Raji (cell line): ENCODE data around the gene ADGRA1.

ENCODE experiments used
- POLR2A ChIP-seq: IDR thresholded peaks from 2 replicates; pipeline ENCODE4 v1.6.1; 2011; ENCODE audit warnings: low read depth, low read length, control low read depth; ENCODE audit not compliant: insufficient read depth

ADGRA1 gene

DNA sequence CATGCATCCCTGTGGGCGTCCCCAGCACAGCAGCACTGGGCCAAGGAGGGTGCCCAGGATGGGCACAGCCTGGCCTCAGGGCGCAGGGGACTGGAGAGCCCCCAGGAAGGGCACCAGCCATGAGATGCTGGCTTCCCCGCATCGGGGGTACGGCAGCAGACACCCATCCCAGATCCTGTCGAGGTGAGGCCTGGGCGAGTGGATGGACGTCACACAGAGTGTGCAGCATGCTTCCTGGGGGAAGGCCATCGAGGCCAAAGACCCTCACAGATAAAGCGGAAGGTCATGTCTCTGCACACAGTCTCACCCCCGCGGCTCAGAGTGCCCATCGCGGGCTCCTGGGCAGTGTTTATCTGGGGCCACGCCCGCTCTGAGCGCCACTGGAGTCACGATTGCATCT, 18.8 kb downstream of the ADGRA1 start:
- no peak for TF ChIP-seq POLR2A

DNA sequence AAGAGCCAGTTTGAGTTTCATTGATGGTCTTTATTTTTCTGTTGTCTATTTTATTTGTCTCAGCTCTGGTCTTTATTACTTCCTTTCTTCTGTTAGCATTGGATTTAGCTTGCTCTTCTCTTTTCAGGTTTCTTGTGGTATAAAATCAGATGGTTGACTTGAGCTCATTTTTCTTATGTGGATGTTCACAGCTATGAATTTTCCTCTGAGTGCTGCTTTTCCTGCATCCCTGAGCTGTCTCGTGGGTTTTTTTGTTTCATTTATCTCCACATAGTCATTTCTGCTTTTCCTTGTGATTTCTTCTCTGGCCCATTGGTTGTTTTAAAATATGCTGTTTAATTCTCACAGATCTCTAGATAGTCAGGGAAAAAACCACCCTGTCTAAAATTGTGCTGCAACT, 19.7 kb downstream of the ADGRA1 start:
- no peak for TF ChIP-seq POLR2A

DNA sequence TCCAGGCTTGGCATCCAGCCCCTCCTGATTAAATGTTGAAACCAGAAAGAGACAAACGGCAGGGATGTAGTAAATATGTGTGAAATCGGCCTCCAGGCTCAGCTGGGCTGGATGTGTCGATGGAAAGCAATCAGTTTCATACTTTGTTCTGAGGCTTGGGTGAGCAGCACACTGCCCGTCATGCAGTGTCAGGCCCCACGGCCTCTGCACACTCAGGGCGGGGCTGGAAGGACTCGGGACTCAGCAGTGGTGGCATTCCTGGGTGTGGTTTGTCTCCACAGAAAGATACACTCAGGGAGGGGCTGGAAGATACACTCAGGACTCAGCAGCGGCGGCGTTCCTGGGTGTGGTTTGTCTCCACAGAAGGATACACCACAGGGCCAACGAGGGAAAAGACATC, 22.0 kb downstream of the ADGRA1 start:
- TF ChIP-seq POLR2A, result no peak

- TF ChIP-seq POLR2A, result no peak
Measured at GRCh38 chr10:133110133-133110532, 22.4 kb downstream of the ADGRA1 start.

- no peak for TF ChIP-seq POLR2A
Measured at GRCh38 chr10:133110609-133111275, 23.0 kb downstream of the ADGRA1 start.

DNA sequence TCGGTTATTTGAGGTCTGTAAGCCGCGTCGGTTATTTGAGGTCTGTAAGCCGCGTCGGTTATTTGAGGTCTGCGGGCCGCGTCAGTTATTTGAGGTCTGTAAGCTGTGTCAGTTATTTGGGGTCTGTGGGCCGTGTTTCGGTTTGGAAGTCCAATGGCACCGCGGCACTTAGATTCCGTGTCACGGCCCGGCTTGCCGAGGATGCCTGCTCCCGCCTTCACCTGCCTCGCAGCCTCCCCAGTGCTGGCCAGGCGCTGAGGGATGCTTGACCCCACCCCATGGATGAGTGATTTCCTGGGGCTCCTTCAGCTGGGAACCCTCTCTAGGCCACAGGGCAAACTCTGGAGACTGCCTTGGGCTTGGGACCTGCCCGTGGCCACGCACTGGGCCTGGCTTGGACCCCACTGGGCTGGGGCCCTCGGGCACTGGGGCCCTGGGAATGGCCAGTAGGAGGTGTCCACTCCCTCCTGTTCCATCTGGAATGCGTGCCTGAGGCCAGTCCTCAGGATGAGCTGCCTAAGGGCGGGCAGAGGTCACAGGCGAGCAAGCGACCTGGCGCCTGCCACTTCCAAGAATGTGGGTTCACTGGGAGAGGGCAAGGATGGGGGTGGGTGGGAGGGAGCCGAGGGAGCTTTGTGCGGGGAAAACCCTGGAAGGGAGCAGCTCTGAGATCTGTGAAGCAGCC, 25.6 kb downstream of the ADGRA1 start:
- TF ChIP-seq POLR2A, result no peak

DNA sequence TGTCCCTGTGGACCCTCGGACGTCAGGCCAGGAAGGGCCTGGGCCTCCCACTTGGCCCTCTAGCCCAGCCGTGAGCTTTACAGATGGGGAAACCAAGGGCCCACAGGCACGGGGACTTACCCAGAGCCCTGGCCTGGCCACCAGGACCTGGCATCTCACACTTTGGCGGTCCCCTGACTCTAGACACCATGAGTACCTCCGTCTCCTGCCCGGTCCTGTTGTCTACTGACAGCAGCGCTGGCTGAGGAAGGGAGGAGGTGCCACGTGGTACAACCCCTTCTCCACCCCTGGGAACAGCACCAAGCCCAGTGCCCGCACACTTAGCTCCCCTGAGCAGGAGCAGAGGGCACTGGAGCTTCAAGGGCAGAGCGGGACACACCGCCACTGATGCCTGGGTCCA, 26.1 kb downstream of the ADGRA1 start:
- no peak for TF ChIP-seq POLR2A

DNA sequence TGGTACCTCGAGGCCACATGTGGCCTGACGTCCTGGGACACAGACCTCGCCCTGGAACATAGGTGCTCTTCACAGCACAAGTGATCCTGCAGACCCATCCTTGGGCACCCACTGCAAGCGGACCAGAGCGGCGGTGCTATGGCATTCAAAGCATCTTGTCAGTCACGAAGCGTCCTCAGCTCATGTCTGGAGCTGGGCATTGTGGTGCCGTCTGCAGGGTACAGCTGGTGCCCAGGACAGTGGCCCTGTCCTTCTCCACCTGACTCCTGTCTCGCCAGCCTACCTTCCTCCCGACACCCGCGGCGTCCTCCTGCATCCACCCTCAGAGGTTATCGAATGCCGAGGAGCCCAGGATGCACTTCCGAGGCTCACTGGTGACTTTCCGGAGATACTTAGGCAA, 26.5 kb downstream of the ADGRA1 start:
- no peak for TF ChIP-seq POLR2A

DNA sequence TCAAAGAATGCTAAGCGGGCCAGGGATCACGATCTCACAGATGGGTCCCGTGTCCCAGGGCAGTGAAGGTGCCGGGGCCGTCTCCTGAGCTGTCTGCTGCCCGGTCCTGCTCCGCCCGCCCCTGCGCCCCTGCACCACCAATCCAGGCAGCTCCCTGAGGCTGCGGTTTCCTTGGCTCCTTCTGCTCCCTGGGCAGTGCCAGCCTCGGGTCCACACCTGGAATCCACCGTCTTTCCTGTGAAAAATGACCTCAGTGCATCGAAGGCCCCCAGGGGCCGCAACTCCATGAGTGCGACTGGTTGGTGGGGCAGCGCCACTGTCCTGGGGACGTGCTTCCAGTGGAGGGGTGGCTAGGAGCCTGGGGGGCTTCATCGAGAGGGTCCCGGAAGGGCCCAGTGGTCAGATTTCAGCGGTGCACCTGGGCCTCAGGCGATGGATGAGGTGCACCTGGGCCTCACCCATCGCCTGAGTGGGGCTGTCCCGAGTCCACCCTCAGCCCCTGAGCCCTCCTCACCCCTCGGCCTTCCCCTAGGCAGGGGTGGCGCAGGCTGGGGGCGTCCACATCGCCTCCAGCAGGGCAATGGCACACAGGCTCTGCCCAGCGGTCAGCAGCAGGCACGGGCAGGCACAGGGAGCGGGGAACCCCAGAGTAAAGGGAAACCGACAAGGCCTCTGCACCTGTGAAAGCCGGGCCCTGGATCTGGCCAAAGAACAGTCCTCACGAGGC, 27.2 kb downstream of the ADGRA1 start:
- TF ChIP-seq POLR2A, result no peak

GRCh38 chr10:133115453-133115842, 27.7 kb downstream of the ADGRA1 start:
- no peak for TF ChIP-seq POLR2A

GRCh38 chr10:133115976-133116375, 28.3 kb downstream of the ADGRA1 start:
- no peak for TF ChIP-seq POLR2A

DNA sequence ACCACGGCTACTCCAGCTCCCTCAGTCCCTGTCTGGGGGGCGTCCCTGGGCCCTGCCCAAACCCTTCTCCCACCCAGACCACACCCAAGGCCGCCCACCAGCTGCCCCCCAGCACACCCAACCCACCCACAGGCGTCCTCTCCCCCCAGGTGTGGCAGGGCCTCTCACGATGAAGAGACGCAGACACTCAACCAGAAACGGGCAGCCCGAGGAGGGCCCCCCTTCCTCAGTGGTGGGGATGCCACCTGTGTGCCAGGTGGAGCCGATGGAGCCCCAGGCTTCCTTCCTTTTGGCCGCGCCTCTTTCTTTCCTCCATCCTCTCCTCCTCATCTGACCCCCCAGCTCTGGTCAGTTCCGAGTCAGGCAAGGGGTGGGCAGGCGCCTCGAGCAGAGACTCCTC, 28.7 kb downstream of the ADGRA1 start:
- no peak for TF ChIP-seq POLR2A

DNA sequence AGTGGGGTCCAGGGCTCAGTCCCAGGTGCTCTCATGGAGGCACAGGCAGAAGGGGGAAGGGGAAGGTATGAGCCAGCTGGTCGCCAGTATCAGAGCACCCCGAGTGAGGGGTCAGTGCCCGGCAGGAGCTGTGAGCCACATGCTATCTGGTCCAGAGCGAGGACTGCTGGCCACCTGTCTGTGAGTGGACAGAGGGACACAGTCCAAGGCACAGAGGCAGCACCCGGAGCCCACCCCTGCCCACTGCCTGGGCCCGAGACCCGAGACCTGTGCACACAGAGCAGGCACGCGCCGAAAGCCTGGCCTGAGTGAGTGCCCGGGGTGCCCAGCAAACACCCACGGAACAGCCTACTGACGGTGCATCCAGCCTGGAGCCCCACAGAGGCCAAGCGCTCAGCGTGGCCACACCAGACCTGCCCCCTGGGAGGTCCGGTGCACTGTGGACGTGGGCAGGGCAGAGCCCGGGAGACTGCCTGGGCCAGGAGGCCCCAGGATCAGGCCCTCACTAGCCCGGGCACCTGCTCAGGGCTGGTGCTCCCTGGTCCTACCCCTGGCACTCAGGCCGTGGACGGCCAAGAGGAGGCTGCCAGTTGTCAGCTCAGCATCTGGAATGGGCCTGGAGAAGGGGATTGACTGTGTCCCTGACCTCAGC, 29.4 kb downstream of the ADGRA1 start:
- TF ChIP-seq POLR2A, result no peak

GRCh38 chr10:133117688-133118071, 30.0 kb downstream of the ADGRA1 start:
- TF ChIP-seq POLR2A, result no peak

DNA sequence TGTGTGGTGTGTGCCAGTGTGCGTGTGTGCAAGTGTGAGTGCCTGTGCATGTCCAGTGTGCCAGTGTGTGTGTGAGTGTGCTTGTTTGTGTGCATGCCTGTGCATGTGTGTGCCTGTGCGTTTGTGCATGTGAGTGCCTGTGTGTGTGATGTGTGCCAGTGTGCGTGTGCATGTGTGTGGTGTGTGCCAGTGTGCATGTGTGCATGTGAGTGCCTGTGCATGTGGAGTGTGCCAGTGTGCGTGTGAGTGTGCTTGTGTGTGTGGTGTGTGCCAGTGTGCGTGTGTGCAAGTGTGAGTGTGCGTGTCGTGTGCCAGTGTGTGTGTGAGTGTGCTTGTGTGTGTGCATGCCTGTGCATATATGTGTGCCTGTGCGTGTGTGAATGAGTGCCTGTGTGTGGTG, 33.8 kb downstream of the ADGRA1 start:
- TF ChIP-seq POLR2A, result no peak
